Stomach (tissue), 9 donors: Measurements from ENCODE around the gene OGFOD2. TPM values are rescaled to one million over a fixed set of nuclear protein-coding genes. Genes with fewer than 3 reads are reported as not detected.

Experiments used
- DNase-seq, 2 donors: peaks; one replicate each; pipeline versions ENCODE4 v3.0.0 to v3.0.0-alpha.2; 2013 to 2019
- H3K27ac ChIP-seq, 5 donors: fragments of 200-600 bp in 4 of 5; sonication (generic) in 4 of 5; one replicate each; pipeline ENCODE4 v1.5.1; 2013 to 2019; ENCODE audit warnings: mild to moderate bottlenecking in 1 of 5, moderate library complexity in 1 of 5
- H3K27me3 ChIP-seq, 3 donors: fragments of 200-600 bp; sonication (generic); one replicate each; pipeline ENCODE4 v1.5.1; 2017 to 2019; ENCODE audit warnings: mixed run types in 1 of 3
- H3K36me3 ChIP-seq, 4 donors: fragments of 200-600 bp; sonication (generic); 1 replicate in 3 of 4; 2 replicates in 1 of 4; pipeline ENCODE4 v1.5.1; 2016 to 2019
- H3K4me1 ChIP-seq, 4 donors: fragments of 200-600 bp; sonication (generic); one replicate each; pipeline ENCODE4 v1.5.1; 2016 to 2019
- H3K4me3 ChIP-seq, 4 donors: fragments of 200-600 bp; sonication (generic) in 3 of 4; one replicate each; pipeline ENCODE4 v1.5.1; 2016 to 2019; ENCODE audit warnings: mild to moderate bottlenecking in 1 of 4
- H3K9me3 ChIP-seq, 4 donors: fragments of 200-600 bp; sonication (generic); one replicate each; pipeline ENCODE4 v1.5.1; 2016 to 2019
- CTCF ChIP-seq, 7 experiments: fragments of 450-650 bp in 4 of 7; fragments of 200-600 bp in 3 of 7; sonication (generic) in 3 of 7; IDR thresholded peaks; one replicate each; pipeline ENCODE4 v1.5.1; 2016 to 2019; ENCODE audit warnings: antibody characterized with exemption in 7 of 7, control low read depth in 2 of 7, mild to moderate bottlenecking in 1 of 7
- EP300 ChIP-seq: sonication (generic); formaldehyde crosslinking; IDR thresholded peaks from one replicate; pipeline ENCODE4 v1.6.1; 2017; ENCODE audit warnings: antibody characterized with exemption
- POLR2A ChIP-seq, 4 donors: fragments of 450-650 bp; IDR thresholded peaks; one replicate each; pipeline ENCODE4 v1.6.1; 2016; ENCODE audit warnings: antibody characterized with exemption in 4 of 4, control low read depth in 2 of 4, mild to moderate bottlenecking in 1 of 4, moderate library complexity in 1 of 4
- POLR2AphosphoS5 ChIP-seq, 3 donors: sonication (generic); formaldehyde crosslinking; IDR thresholded peaks; one replicate each; pipeline ENCODE4 v1.6.1; 2016; ENCODE audit warnings: antibody characterized with exemption in 3 of 3
- WGBS, 5 donors: extraction: QIAGEN DNeasy Blood & Tissue Kit in 3 of 5; methylation state at CpG; one replicate each; pipeline versions ENCODE4 v1.1.5 to v1.1.7; 2013 to 2018; 5-methylcytosine and 5-hydroxymethylcytosine counted together
- intact Hi-C: fragments of 100-400 bp; cut with DNase I; formaldehyde crosslinking; loops from one replicate; pipeline ENCODE4 v1.15.1; 2023; ENCODE audit warnings: low total_unique reads
- polyA plus RNA-seq, 3 donors: library from polyadenylated mRNA; stranded (reverse); fragments of 200-250 nt; gene quantifications; one replicate each; pipeline ENCODE4 v1.2.3, GENCODE V29; 2013
- total RNA-seq, 5 donors: library from RNA; depleted of rRNA; stranded (reverse); fragments of >200 nt; gene quantifications; one replicate each; pipeline versions ENCODE4 v1.1.0 to v1.2.3, GENCODE V29; 2014 to 2016
- donor health status: healthy with polysubstance abuse.
- donor health status: Bipolar disorder and iron deficiency.
- donor health status: healthy.

Gene OGFOD2
- total and polyA plus RNA-seq, 8 donors: 1.7 to 29.2 (median 13.7) TPM

GRCh38 chr12:122989225-122989839 lies 14.3 kb downstream of the OGFOD2 start:
- TF ChIP-seq POLR2AphosphoS5 (IDR thresholded peaks at IDR 0.05) (no peak), POLR2A (IDR thresholded peaks at IDR 0.05) (no peak), EP300 (no peak), CTCF (IDR thresholded peaks at IDR 0.05) (no peak)
- WGBS, 5 donors: 88 to 92% (median 91%) methylated on average over 5 to 10 of the region's 10 CpGs
- peaks cover 8 to 76% (median 67%) of the 10 kb centered on the region in 4 donors for H3K36me3 ChIP-seq
- no peaks in the 10 kb centered on the region for H3K27me3 ChIP-seq
- no peak overlapping the region for H3K4me3 ChIP-seq
- intact Hi-C loops: loop anchor here (10.0 kb wide), 1 partner anchor 245 kb away; the partner anchor contains the start of genes MPHOSPH9 and MTRFR
- DNase-seq: no peak
- no peaks in the 10 kb centered on the region for H3K9me3 ChIP-seq
- peaks cover 6 to 15% (median 12%) of the 10 kb centered on the region in 4 donors for H3K4me1 ChIP-seq
- H3K27ac ChIP-seq: no peak overlapping the region

- no peaks in the 10 kb centered on the region for H3K9me3 ChIP-seq
- intact Hi-C loops: loop anchor here (10.0 kb wide), 1 partner anchor 245 kb away; the partner anchor contains the start of genes MPHOSPH9 and MTRFR
- no peak for TF ChIP-seq POLR2AphosphoS5 (IDR thresholded peaks at IDR 0.05)
- no peak for TF ChIP-seq EP300
- TF ChIP-seq POLR2A (IDR thresholded peaks at IDR 0.05): no peak
- no peak for TF ChIP-seq CTCF (IDR thresholded peaks at IDR 0.05)
- H3K27me3 ChIP-seq: no peaks in the 10 kb centered on the region
- H3K4me3 ChIP-seq: no peak overlapping the region
- no peak overlapping the region for H3K27ac ChIP-seq
- peaks cover under 1 to 9% (median 6%) of the 10 kb centered on the region in 4 donors for H3K4me1 ChIP-seq
- DNase-seq: no peak
- peaks cover 8 to 81% (median 70%) of the 10 kb centered on the region in 4 donors for H3K36me3 ChIP-seq
- 88 to 96% (median 91%) methylated on average over 18 to 22 of the region's 22 CpGs for WGBS, 5 donors
Measured at GRCh38 chr12:122989874-122990419, 14.9 kb downstream of the OGFOD2 start.

GRCh38 chr12:122990561-122990960 lies 15.5 kb downstream of the OGFOD2 start:
- Histone ChIP-seq H3K27me3 (no peaks in the 10 kb centered on the region), H3K4me3 (no peak overlapping the region), H3K4me1 (peaks cover 0 to 3% (median 2%) of the 10 kb centered on the region in 4 donors), H3K27ac (no peak overlapping the region), H3K36me3 (peaks cover 8 to 86% (median 72%) of the 10 kb centered on the region in 4 donors), H3K9me3 (no peaks in the 10 kb centered on the region)
- TF ChIP-seq POLR2AphosphoS5 (IDR thresholded peaks at IDR 0.05) (no peak), POLR2A (IDR thresholded peaks at IDR 0.05) (no peak), EP300 (no peak)
- 83 to 96% (median 89%) methylated on average over 13 of the region's 13 CpGs; no CpG with 5 or more reads in 1 of the 5 donors for WGBS, 5 donors
- intact Hi-C loops: no loop called here
- no peak for DNase-seq

GRCh38 chr12:122990961-122991622 lies 16.0 kb downstream of the OGFOD2 start:
- Histone ChIP-seq H3K4me3 (no peak overlapping the region), H3K27ac (no peak overlapping the region), H3K9me3 (no peaks in the 10 kb centered on the region), H3K27me3 (no peaks in the 10 kb centered on the region), H3K36me3 (peaks cover 8 to 84% (median 69%) of the 10 kb centered on the region in 4 donors), H3K4me1 (peaks cover 0 to 8% (median 5%) of the 10 kb centered on the region in 4 donors)
- no peak for TF ChIP-seq EP300
- intact Hi-C loops: no loop called here
- DNase-seq: no peak
- 88 to 94% (median 92%) methylated on average over 7 to 13 of the region's 13 CpGs for WGBS, 5 donors

GRCh38 chr12:122991623-122992275 lies 16.7 kb downstream of the OGFOD2 start:
- intact Hi-C loops: no loop called here
- H3K4me1 ChIP-seq: peaks cover 0 to 10% (median 10%) of the 10 kb centered on the region in 4 donors
- no peaks in the 10 kb centered on the region for H3K9me3 ChIP-seq
- no peak overlapping the region for H3K4me3 ChIP-seq
- H3K27me3 ChIP-seq: no peaks in the 10 kb centered on the region
- DNase-seq: no peak
- no peak for TF ChIP-seq POLR2A (IDR thresholded peaks at IDR 0.05)
- TF ChIP-seq EP300: no peak
- TF ChIP-seq POLR2AphosphoS5 (IDR thresholded peaks at IDR 0.05): no peak
- no peak for TF ChIP-seq CTCF (IDR thresholded peaks at IDR 0.05)
- no peak overlapping the region for H3K27ac ChIP-seq
- WGBS, 5 donors: 79 to 90% (median 82%) methylated on average over 4 to 27 of the region's 27 CpGs
- H3K36me3 ChIP-seq: peaks cover 8 to 84% (median 64%) of the 10 kb centered on the region in 4 donors
